ENCODE data around the gene XPNPEP1. TPM values are rescaled to one million over a fixed set of nuclear protein-coding genes. Genes with fewer than 3 reads are reported as not detected.

XPNPEP1 gene
- total and polyA plus RNA-seq, 8 donors: 21.7 to 180 (median 63.8) TPM

GRCh38 chr10:109875828-109876821 lies 47.2 kb downstream of the XPNPEP1 start:
- Histone ChIP-seq H3K27me3 (no peaks in the 10 kb centered on the region), H3K36me3 (peaks cover 51 to 92% (median 88%) of the 10 kb centered on the region in 4 donors), H3K4me1 (peaks cover 0 to 18% (median 9%) of the 10 kb centered on the region in 4 donors), H3K4me3 (no peak overlapping the region), H3K9me3 (no peaks in the 10 kb centered on the region), H3K27ac (peak overlapping the region in 4 of 5 donors; percentile 10 to 69 (median 26))
- intact Hi-C loops (cut with DNase I; ENCODE audit: low total_unique reads): no loop called here
- WGBS, 5 donors: 75 to 90% (median 83%) methylated on average over 8 of the region's 8 CpGs
- TF ChIP-seq CTCF (IDR thresholded peaks at IDR 0.05): no peak
- TF ChIP-seq EP300 (IDR thresholded peaks at IDR 0.05): no peak
- TF ChIP-seq POLR2A (IDR thresholded peaks at IDR 0.05): no peak
- no peak for TF ChIP-seq POLR2AphosphoS5 (IDR thresholded peaks at IDR 0.05)
- peak in 1 of 2 donors; percentile 1 for DNase-seq

GRCh38 chr10:109875151-109875568 lies 48.2 kb downstream of the XPNPEP1 start:
- intact Hi-C loops (cut with DNase I; ENCODE audit: low total_unique reads): no loop called here
- no peak overlapping the region for H3K4me3 ChIP-seq
- H3K27me3 ChIP-seq: no peaks in the 10 kb centered on the region
- DNase-seq: peak; percentile 20 to 51
- H3K9me3 ChIP-seq: no peaks in the 10 kb centered on the region
- TF ChIP-seq POLR2AphosphoS5 (IDR thresholded peaks at IDR 0.05) (no peak), POLR2A (IDR thresholded peaks at IDR 0.05) (no peak), EP300 (IDR thresholded peaks at IDR 0.05) (no peak), CTCF (IDR thresholded peaks at IDR 0.05) (no peak)
- peaks cover 0 to 18% (median 9%) of the 10 kb centered on the region in 4 donors for H3K4me1 ChIP-seq
- H3K27ac ChIP-seq: peak overlapping the region in 3 of 5 donors; percentile 10 to 69 (median 18)
- 53 to 81% (median 68%) methylated on average over 7 of the region's 7 CpGs for WGBS, 5 donors
- H3K36me3 ChIP-seq: peaks cover 49 to 92% (median 88%) of the 10 kb centered on the region in 4 donors

- TF ChIP-seq POLR2A (IDR thresholded peaks at IDR 0.05) (no peak), POLR2AphosphoS5 (IDR thresholded peaks at IDR 0.05) (no peak), CTCF (IDR thresholded peaks at IDR 0.05) (no peak), EP300 (IDR thresholded peaks at IDR 0.05) (no peak)
- Histone ChIP-seq H3K4me3 (no peak overlapping the region), H3K27ac (no peak overlapping the region), H3K27me3 (no peaks in the 10 kb centered on the region), H3K36me3 (peaks cover 46 to 100% (median 96%) of the 10 kb centered on the region in 4 donors), H3K9me3 (no peaks in the 10 kb centered on the region), H3K4me1 (peaks cover 0 to 12% (median 6%) of the 10 kb centered on the region in 4 donors)
- 95 to 100% (median 96%) methylated on average over 4 of the region's 4 CpGs for WGBS, 5 donors
- intact Hi-C loops (cut with DNase I; ENCODE audit: low total_unique reads): no loop called here
- peak in 1 of 2 donors; percentile 20 for DNase-seq
Observed at GRCh38 chr10:109871476-109871875, 51.8 kb downstream of the XPNPEP1 start.

DNA sequence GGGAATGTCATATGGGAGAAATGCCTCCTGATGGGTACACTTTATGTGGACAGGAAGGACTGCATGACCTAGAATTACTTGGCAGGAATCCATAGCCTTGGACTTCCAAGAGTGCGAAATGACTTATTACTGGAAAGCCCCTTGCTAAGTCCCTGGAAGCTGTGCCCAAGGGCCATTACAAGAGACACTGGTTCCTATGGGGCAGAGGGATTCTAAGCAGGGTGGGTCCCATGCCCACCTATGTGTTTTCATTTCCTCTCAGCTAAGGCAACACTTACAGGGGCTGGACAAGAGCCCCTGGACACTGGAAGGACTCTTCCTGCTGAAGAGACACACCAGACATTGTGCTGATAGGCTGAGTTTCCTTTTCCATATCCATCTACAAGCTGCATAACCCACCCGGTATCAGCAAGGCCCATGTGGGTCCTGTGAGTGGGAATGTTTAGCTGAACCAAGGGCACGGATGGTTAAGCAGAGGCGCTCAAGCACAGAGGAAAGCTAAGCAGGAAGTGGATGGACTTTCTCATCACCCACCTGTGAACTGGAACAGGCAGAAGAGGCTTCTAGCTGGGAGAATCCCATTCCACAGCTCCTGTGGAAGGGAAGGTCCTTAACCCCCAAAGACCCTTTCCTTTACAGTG lies 56.2 kb downstream of the XPNPEP1 start:
- Histone ChIP-seq H3K4me1 (no peaks in the 10 kb centered on the region), H3K27ac (no peak overlapping the region), H3K9me3 (peaks cover 0 to 7% (median 2%) of the 10 kb centered on the region in 4 donors), H3K36me3 (peaks cover 53 to 98% (median 92%) of the 10 kb centered on the region in 4 donors), H3K27me3 (no peaks in the 10 kb centered on the region), H3K4me3 (no peak overlapping the region)
- intact Hi-C loops (cut with DNase I; ENCODE audit: low total_unique reads): no loop called here
- no peak for DNase-seq
- WGBS, 5 donors: 90 to 95% (median 93%) methylated on average over 4 of the region's 4 CpGs
- TF ChIP-seq POLR2A (IDR thresholded peaks at IDR 0.05) (no peak), CTCF (IDR thresholded peaks at IDR 0.05) (no peak), POLR2AphosphoS5 (IDR thresholded peaks at IDR 0.05) (no peak), EP300 (IDR thresholded peaks at IDR 0.05) (no peak)
